ENCODE data around the gene USH2A.

Gene USH2A

GRCh38 chr1:215895893-215896292 is 527.4 kb downstream of the USH2A start:
- no peak for ATAC-seq (ENCODE audit: insufficient read depth, low read depth)

GRCh38 chr1:215895276-215895675 is 528.0 kb downstream of the USH2A start:
- DNase-seq (no peak), ATAC-seq (ENCODE audit: insufficient read depth, low read depth) (no peak)
- Histone ChIP-seq H3K36me3 (ENCODE audit: insufficient read depth, low read length) (no peaks in the 10 kb centered on the region), H3K27me3 (ENCODE audit: insufficient read depth, low read length, poor library complexity) (no peaks in the 10 kb centered on the region), H3K4me1 (ENCODE audit: insufficient read depth, low read length) (no peaks in the 10 kb centered on the region), H2AFZ (ENCODE audit: low read depth, low read length) (no peak overlapping the region), H3K79me2 (ENCODE audit: insufficient read depth, low read length) (no peaks in the 10 kb centered on the region), H3K4me3 (ENCODE audit: low read depth in 1 of 2, low read length in 2 of 2) (no peak overlapping the region), H3K9ac (ENCODE audit: low read depth, low read length) (no peak overlapping the region), H3K27ac (ENCODE audit: low read length) (no peak overlapping the region), H3K4me2 (ENCODE audit: insufficient read depth, low read length) (no peak overlapping the region), H3K9me3 (ENCODE audit: insufficient read depth, low read length, severe bottlenecking) (no peaks in the 10 kb centered on the region), H4K20me1 (ENCODE audit: insufficient read depth, low read length) (no peaks in the 10 kb centered on the region)
- TF ChIP-seq CTCF (IDR thresholded peaks at IDR 0.05; ENCODE audit: borderline replicate concordance, extremely low read depth, low read length, poor library complexity, severe bottlenecking) (no peak), EZH2 (IDR thresholded peaks at IDR 0.05; ENCODE audit: borderline replicate concordance, low read depth, low read length, severe bottlenecking) (no peak)

More at GRCh38 chr1:215895893-215896292, 527.4 kb downstream of the USH2A start:
- no peaks in the 10 kb centered on the region for H3K79me2 ChIP-seq (ENCODE audit: insufficient read depth, low read length)
- no peak overlapping the region for H3K4me3 ChIP-seq (ENCODE audit: low read depth in 1 of 2, low read length in 2 of 2)
- no peak overlapping the region for H3K9ac ChIP-seq (ENCODE audit: low read depth, low read length)
- no peak overlapping the region for H3K4me2 ChIP-seq (ENCODE audit: insufficient read depth, low read length)
- TF ChIP-seq CTCF (IDR thresholded peaks at IDR 0.05; ENCODE audit: borderline replicate concordance, extremely low read depth, low read length, poor library complexity, severe bottlenecking), result no peak
- no peak for TF ChIP-seq EZH2 (IDR thresholded peaks at IDR 0.05; ENCODE audit: borderline replicate concordance, low read depth, low read length, severe bottlenecking)
- H3K36me3 ChIP-seq (ENCODE audit: insufficient read depth, low read length), result no peaks in the 10 kb centered on the region
- no peak for DNase-seq
- H4K20me1 ChIP-seq (ENCODE audit: insufficient read depth, low read length), result no peaks in the 10 kb centered on the region
- H3K9me3 ChIP-seq (ENCODE audit: insufficient read depth, low read length, severe bottlenecking), result no peaks in the 10 kb centered on the region
- no peak overlapping the region for H2AFZ ChIP-seq (ENCODE audit: low read depth, low read length)
- H3K4me1 ChIP-seq (ENCODE audit: insufficient read depth, low read length), result no peaks in the 10 kb centered on the region
- H3K27me3 ChIP-seq (ENCODE audit: insufficient read depth, low read length, poor library complexity), result no peaks in the 10 kb centered on the region
- no peak overlapping the region for H3K27ac ChIP-seq (ENCODE audit: low read length)

- H3K4me2 ChIP-seq (ENCODE audit: insufficient read depth, low read length), result no peak overlapping the region
- no peak overlapping the region for H2AFZ ChIP-seq (ENCODE audit: low read depth, low read length)
- no peak overlapping the region for H3K27ac ChIP-seq (ENCODE audit: low read length)
- H3K36me3 ChIP-seq (ENCODE audit: insufficient read depth, low read length), result no peaks in the 10 kb centered on the region
- ATAC-seq (ENCODE audit: insufficient read depth, low read depth) (no peak), DNase-seq (no peak)
- TF ChIP-seq CTCF (IDR thresholded peaks at IDR 0.05; ENCODE audit: borderline replicate concordance, extremely low read depth, low read length, poor library complexity, severe bottlenecking) (no peak), EZH2 (IDR thresholded peaks at IDR 0.05; ENCODE audit: borderline replicate concordance, low read depth, low read length, severe bottlenecking) (no peak)
- H3K79me2 ChIP-seq (ENCODE audit: insufficient read depth, low read length), result no peaks in the 10 kb centered on the region
- H3K9me3 ChIP-seq (ENCODE audit: insufficient read depth, low read length, severe bottlenecking), result no peaks in the 10 kb centered on the region
- no peaks in the 10 kb centered on the region for H3K27me3 ChIP-seq (ENCODE audit: insufficient read depth, low read length, poor library complexity)
- H3K4me3 ChIP-seq (ENCODE audit: low read depth in 1 of 2, low read length in 2 of 2), result no peak overlapping the region
- H3K4me1 ChIP-seq (ENCODE audit: insufficient read depth, low read length), result no peaks in the 10 kb centered on the region
- no peak overlapping the region for H3K9ac ChIP-seq (ENCODE audit: low read depth, low read length)
- no peaks in the 10 kb centered on the region for H4K20me1 ChIP-seq (ENCODE audit: insufficient read depth, low read length)
Observed at GRCh38 chr1:215894617-215895016, 528.6 kb downstream of the USH2A start.

Data from DND-41 (cell line).